ENCODE measurements around the gene LTBR. TPM values are rescaled to one million over a fixed set of nuclear protein-coding genes. Genes with fewer than 3 reads are reported as not detected.

Gene LTBR
- total and polyA plus RNA-seq, 10 of the 15 experiments (the other 5 are each of a cell fraction or from before 2014, with no cell fraction given) = 0.24 to 0.44 TPM; not detected in 8

DNA sequence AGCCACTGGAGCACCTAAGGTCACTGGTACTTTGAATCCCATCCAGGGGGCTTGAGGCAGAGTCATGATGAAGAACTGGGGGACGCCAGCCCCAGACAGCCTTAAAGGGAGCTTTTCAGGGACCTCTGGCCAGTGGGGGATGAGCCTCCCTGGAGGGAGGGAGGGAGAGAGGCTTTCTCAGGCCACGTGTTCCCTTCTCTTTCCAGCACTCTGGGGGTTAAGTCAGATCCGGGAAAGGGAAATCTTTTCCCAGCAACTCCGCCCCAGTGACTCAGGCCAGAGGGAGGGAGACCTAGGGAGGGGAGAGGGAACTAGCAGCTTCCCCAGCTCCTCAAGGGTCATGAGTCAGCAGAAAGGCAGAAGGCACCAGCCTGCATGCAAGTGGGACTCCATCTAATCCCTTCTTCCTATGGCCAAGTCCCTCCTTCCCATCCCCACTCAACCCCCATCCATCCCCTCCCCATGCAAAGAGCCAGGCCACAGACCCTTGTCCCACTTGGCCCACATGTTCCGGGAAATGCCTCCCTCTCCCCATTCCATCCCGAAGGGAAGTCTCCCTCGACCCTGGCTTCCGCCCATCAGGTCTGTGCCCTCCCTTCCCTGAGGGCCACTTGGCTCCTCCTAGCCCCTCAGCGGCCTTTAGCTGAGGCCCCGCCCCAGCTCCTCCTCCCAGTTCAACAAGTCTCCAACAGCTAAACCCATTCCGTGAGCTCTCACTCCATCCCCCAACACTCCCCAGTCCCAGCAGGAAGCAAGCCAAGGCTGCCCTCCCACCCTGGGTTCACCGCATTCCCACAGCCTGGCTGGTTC is 47.7 kb upstream of the LTBR start:
- H3K9me3 ChIP-seq (replicated peaks; ENCODE audit: control insufficient read depth, insufficient read depth, low read length) = no peaks in the 10 kb centered on the region
- RAD21 ChIA-PET (ENCODE audit: unreplicated experiment) = interaction anchor here (0.7 to 3.8 kb wide), 19 partner anchors 9 to 201 kb away, joined by 3 to 44 read pairs (median 5); partner anchors contain the start of genes MRPL51 and VAMP1
- CTCF ChIA-PET = interaction anchor here (0.6 to 7.9 kb wide), 20 partner anchors 9 to 202 kb away, joined by 3 to 53 read pairs (median 6); partner anchors contain the start of gene CD27
- peak overlapping the region; percentile 93 for H3K27ac ChIP-seq (ENCODE audit: control insufficient read depth, insufficient read depth)
- DNase-seq (ENCODE audit: low read depth, low spot score) = no peak
- peak overlapping the region; percentile 99 for H3K4me2 ChIP-seq (ENCODE audit: control insufficient read depth, insufficient read depth)
- H3K4me1 ChIP-seq (ENCODE audit: control insufficient read depth, insufficient read depth, low read length) = peaks cover 42% of the 10 kb centered on the region
- intact Hi-C loops (cut with micrococcal nuclease; ENCODE audit: unreplicated experiment) (loop anchor here (2.0 to 5.0 kb wide), 3 partner anchors 86 to 196 kb away; partner anchors contain the start of gene GAPDH), in situ Hi-C loops (cut with MboI) (loop anchor here (5.0 kb wide), 1 partner anchor 131 kb away; no protein-coding TSS in a partner anchor)
- no peaks in the 10 kb centered on the region for H3K27me3 ChIP-seq (replicated peaks in 1 of 2; ENCODE audit: control insufficient read depth in 2 of 2, insufficient read depth in 2 of 2, low read length in 1 of 2)
- BruUV-seq (replicated peaks) = TSS peak; percentile 69
- SMC1A ChIA-PET (ENCODE audit: uncharacterized antibody, unreplicated experiment) = interaction anchor here (0.7 to 4.6 kb wide), 17 partner anchors 9 to 203 kb away, joined by 3 to 39 read pairs (median 9); partner anchors contain the start of gene CD27
- H3K4me3 ChIP-seq = peak overlapping the region; percentile 53
- H3K79me2 ChIP-seq (ENCODE audit: control insufficient read depth, insufficient read depth, low read length) = peaks cover 53% of the 10 kb centered on the region
- 54% methylated on average over 10 of the region's 12 CpGs for WGBS (ENCODE audit: insufficient coverage, insufficient replicate concordance, low lambda C conversion rate, missing lambda C conversion rate)
- no peaks in the 10 kb centered on the region for H4K20me1 ChIP-seq (ENCODE audit: control insufficient read depth, insufficient read depth)
- POLR2A ChIA-PET = interaction anchor here (0.7 to 3.4 kb wide), 12 partner anchors 9 to 199 kb away, joined by 3 to 22 read pairs (median 8); partner anchors contain the start of genes CD27, TAPBPL and VAMP1
- H3K9ac ChIP-seq (ENCODE audit: control insufficient read depth, insufficient read depth, low read length) = peak overlapping the region; percentile 68
- FAIRE-seq = peak; percentile 54
- H3K36me3 ChIP-seq (ENCODE audit: control insufficient read depth in 2 of 2, insufficient read depth in 2 of 2, low read length in 1 of 2) = peaks cover 4 to 8% of the 10 kb centered on the region in 2 experiments; a peak in 3 of 4 replicates
- ATAC-seq = peak; percentile 72
- H2AFZ ChIP-seq (ENCODE audit: control insufficient read depth, low read depth, low read length) = peak overlapping the region; percentile 72
- TF ChIP-seq RAD21 (IDR thresholded peaks at IDR 0.05; ENCODE audit: insufficient read depth, low read depth, low read length) (no peak), MYB (IDR thresholded peaks at IDR 0.05; ENCODE audit: borderline replicate concordance, low read depth, low read length) (no peak), NR2C2 (IDR thresholded peaks at IDR 0.05; ENCODE audit: borderline replicate concordance, control insufficient read depth, insufficient read length, low read depth) (no peak), TCF7 (IDR thresholded peaks at IDR 0.05; ENCODE audit: borderline replicate concordance) (no peak), MYC (IDR thresholded peaks at IDR 0.05; ENCODE audit: insufficient read depth, insufficient read length, insufficient replicate concordance, low read length, severe bottlenecking) (no peak), TBL1XR1 (IDR thresholded peaks at IDR 0.05; ENCODE audit: low read depth, low read length) (no peak), FOS (IDR thresholded peaks at IDR 0.05; ENCODE audit: borderline replicate concordance, extremely low read depth, insufficient read length) (no peak), LARP7 (IDR thresholded peaks at IDR 0.05) (no peak), MTA2 (IDR thresholded peaks at IDR 0.05; ENCODE audit: low read depth) (0 out of 2 replicates have a peak, but pooled peaks have one; percentile 8), YY1 (IDR thresholded peaks at IDR 0.05; ENCODE audit: low read depth, low read length) (no peak), DPF2 (IDR thresholded peaks at IDR 0.05) (0 out of 2 replicates have a peak, but pooled peaks have one; percentile 17)
- TF ChIP-seq, protein P1, sequence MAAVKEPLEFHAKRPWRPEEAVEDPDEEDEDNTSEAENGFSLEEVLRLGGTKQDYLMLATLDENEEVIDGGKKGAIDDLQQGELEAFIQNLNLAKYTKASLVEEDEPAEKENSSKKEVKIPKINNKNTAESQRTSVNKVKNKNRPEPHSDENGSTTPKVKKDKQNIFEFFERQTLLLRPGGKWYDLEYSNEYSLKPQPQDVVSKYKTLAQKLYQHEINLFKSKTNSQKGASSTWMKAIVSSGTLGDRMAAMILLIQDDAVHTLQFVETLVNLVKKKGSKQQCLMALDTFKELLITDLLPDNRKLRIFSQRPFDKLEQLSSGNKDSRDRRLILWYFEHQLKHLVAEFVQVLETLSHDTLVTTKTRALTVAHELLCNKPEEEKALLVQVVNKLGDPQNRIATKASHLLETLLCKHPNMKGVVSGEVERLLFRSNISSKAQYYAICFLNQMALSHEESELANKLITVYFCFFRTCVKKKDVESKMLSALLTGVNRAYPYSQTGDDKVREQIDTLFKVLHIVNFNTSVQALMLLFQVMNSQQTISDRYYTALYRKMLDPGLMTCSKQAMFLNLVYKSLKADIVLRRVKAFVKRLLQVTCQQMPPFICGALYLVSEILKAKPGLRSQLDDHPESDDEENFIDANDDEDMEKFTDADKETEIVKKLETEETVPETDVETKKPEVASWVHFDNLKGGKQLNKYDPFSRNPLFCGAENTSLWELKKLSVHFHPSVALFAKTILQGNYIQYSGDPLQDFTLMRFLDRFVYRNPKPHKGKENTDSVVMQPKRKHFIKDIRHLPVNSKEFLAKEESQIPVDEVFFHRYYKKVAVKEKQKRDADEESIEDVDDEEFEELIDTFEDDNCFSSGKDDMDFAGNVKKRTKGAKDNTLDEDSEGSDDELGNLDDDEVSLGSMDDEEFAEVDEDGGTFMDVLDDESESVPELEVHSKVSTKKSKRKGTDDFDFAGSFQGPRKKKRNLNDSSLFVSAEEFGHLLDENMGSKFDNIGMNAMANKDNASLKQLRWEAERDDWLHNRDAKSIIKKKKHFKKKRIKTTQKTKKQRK (IDR thresholded peaks at IDR 0.05; ENCODE audit: low read depth, low read length) = no peak
- TF ChIP-seq, protein P2, sequence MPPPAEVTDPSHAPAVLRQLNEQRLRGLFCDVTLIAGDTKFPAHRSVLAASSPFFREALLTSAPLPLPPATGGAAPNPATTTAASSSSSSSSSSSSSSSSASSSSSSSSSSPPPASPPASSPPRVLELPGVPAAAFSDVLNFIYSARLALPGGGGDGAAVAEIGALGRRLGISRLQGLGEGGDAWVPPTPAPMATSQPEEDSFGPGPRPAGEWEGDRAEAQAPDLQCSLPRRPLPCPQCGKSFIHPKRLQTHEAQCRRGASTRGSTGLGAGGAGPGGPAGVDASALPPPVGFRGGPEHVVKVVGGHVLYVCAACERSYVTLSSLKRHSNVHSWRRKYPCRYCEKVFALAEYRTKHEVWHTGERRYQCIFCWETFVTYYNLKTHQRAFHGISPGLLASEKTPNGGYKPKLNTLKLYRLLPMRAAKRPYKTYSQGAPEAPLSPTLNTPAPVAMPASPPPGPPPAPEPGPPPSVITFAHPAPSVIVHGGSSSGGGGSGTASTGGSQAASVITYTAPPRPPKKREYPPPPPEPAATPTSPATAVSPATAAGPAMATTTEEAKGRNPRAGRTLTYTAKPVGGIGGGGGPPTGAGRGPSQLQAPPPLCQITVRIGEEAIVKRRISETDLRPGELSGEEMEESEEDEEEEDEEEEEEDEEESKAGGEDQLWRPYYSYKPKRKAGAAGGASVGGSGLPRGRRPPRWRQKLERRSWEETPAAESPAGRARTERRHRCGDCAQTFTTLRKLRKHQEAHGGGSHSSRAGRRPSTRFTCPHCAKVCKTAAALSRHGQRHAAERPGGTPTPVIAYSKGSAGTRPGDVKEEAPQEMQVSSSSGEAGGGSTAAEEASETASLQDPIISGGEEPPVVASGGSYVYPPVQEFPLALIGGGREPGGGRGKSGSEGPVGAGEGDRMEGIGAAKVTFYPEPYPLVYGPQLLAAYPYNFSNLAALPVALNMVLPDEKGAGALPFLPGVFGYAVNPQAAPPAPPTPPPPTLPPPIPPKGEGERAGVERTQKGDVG (CRISPR knock-in tag; IDR thresholded peaks at IDR 0.05) = no peak
- TF ChIP-seq, protein P3, sequence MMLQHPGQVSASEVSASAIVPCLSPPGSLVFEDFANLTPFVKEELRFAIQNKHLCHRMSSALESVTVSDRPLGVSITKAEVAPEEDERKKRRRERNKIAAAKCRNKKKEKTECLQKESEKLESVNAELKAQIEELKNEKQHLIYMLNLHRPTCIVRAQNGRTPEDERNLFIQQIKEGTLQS (IDR thresholded peaks at IDR 0.05; ENCODE audit: borderline replicate concordance, extremely low read depth, low read depth, low read length) = no peak

Measured in GM12878 (cell line).